ENCODE data around the gene USP7. TPM values are rescaled to one million over a fixed set of nuclear protein-coding genes. Genes with fewer than 3 reads are reported as not detected.
A peak's percentile ranks its signal among the peaks of the same experiment; 100 is the strongest.

USP7 gene
- total and polyA plus RNA-seq, 2 experiments from 2014 or later = 13.3 to 30.6 TPM

DNA sequence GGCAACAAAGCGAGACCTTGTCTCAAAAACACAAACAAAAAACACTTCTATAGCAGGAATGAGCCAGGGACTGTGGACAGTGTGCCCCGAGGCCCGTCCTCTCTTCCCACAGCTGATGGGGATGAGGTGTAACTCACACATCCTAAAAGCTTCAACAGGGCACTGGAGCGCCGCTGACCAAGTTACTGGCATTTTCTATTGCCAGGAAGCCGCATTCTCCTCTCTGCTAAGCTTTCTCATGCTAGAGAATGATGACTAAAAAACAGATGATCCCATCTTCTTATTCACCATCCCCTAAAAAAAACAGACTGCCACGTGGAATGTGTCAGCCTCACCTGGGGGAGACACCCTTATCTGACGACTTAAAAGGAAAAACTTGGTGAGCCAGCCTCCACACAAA is 111.2 kb downstream of the USP7 start:
- Histone ChIP-seq H2AFZ (no peak overlapping the region), H3K4me3 (no peak overlapping the region), H3K79me2 (ENCODE audit: insufficient read depth) (peaks cover 8% of the 10 kb centered on the region), H3K9ac (no peak overlapping the region; the same call in 1 of the 2 replicates), H3K27ac (peak overlapping the region; percentile 63), H3F3A (ENCODE audit: insufficient read depth) (peaks cover 83% of the 10 kb centered on the region), H3K4me2 (ENCODE audit: unreplicated experiment) (no peak overlapping the region), H3K9me2 (ENCODE audit: insufficient read depth) (no peaks in the 10 kb centered on the region), H3K4me1 (ENCODE audit: insufficient read depth) (peaks cover 26% of the 10 kb centered on the region), H3K27me3 (replicated peaks; ENCODE audit: insufficient read depth) (no peaks in the 10 kb centered on the region), H3K9me3 (ENCODE audit: low read depth) (no peaks in the 10 kb centered on the region), H3K36me3 (ENCODE audit: low read depth) (peaks cover 17% of the 10 kb centered on the region; the same call in 1 of the 2 replicates), H4K20me1 (ENCODE audit: insufficient read depth) (no peaks in the 10 kb centered on the region)
- in situ Hi-C loops (cut with MboI) = no loop called here
- no peak for TF ChIP-seq EZH2 (IDR thresholded peaks at IDR 0.05; ENCODE audit: insufficient read depth, poor library complexity, severe bottlenecking)
- no peak for TF ChIP-seq EZH2phosphoT487 (IDR thresholded peaks at IDR 0.05; ENCODE audit: insufficient read depth, low read depth)
- WGBS, 2 experiments (ENCODE audit: low coverage in 1 of 2, low lambda C conversion rate in 2 of 2, missing lambda C conversion rate in 2 of 2) = 59 to 60% methylated on average over 8 of the region's 8 CpGs
- DNase-seq = peak; percentile 58

DNA sequence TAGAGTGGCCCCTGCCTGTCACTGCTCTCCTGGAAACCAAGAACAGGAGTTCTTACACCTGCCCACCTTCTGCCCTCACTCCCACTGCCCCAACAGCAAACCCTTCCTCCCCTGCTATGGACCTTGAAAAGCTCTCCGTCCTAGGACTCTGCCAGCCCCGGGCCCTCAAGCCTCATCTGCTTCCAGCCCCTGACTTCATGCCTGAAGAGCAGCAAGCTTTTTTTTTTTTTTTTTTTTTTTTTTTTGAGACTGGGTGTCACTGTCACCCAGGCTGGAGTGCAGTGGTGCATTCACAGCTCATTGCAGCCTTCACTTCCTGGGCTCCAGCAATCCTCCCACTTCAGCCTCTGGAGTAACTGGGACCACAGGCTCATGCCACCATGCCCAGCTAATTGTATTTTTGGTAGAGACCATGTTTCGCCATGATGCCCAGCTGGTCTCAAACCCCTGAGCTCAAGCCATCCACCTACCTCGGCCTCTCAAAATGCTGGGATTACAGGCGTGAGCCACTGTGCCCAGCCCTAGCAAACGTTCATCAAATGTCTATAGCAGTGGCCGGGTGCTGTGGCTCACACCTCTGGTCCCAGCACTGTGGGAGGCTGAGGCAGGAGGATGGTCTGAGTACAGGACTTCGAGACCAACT is 111.8 kb downstream of the USP7 start:
- Histone ChIP-seq H3K9ac (no peak overlapping the region; the same call in 1 of the 2 replicates), H3K9me3 (ENCODE audit: low read depth) (no peaks in the 10 kb centered on the region), H2AFZ (no peak overlapping the region), H3K4me1 (ENCODE audit: insufficient read depth) (peaks cover 26% of the 10 kb centered on the region), H3K27me3 (replicated peaks; ENCODE audit: insufficient read depth) (no peaks in the 10 kb centered on the region), H3K4me2 (ENCODE audit: unreplicated experiment) (no peak overlapping the region), H3K4me3 (no peak overlapping the region), H3K9me2 (ENCODE audit: insufficient read depth) (no peaks in the 10 kb centered on the region), H3K27ac (peak overlapping the region; percentile 84), H3K79me2 (ENCODE audit: insufficient read depth) (peaks cover 15% of the 10 kb centered on the region), H4K20me1 (ENCODE audit: insufficient read depth) (no peaks in the 10 kb centered on the region; the same call in 1 of the 2 replicates), H3F3A (ENCODE audit: insufficient read depth) (peaks cover 89% of the 10 kb centered on the region), H3K36me3 (ENCODE audit: low read depth) (peaks cover 17% of the 10 kb centered on the region; the same call in 1 of the 2 replicates)
- TF ChIP-seq EZH2 (IDR thresholded peaks at IDR 0.05; ENCODE audit: insufficient read depth, poor library complexity, severe bottlenecking) (no peak), EZH2phosphoT487 (IDR thresholded peaks at IDR 0.05; ENCODE audit: insufficient read depth, low read depth) (no peak)
- 89 to 91% methylated on average over 8 of the region's 8 CpGs for WGBS, 2 experiments (ENCODE audit: low coverage in 1 of 2, low lambda C conversion rate in 2 of 2, missing lambda C conversion rate in 2 of 2)
- no peak for DNase-seq
- in situ Hi-C loops (cut with MboI) = no loop called here

- peak; percentile 92 for DNase-seq
- Histone ChIP-seq H3K27me3 (replicated peaks; ENCODE audit: insufficient read depth) (no peaks in the 10 kb centered on the region), H3F3A (ENCODE audit: insufficient read depth) (peaks cover 87% of the 10 kb centered on the region), H3K27ac (peak overlapping the region; percentile 84), H2AFZ (no peak overlapping the region), H3K4me3 (0 out of 2 replicates have a peak overlapping the region, but pooled peaks have one; percentile 5), H4K20me1 (ENCODE audit: insufficient read depth) (no peaks in the 10 kb centered on the region; the same call in 1 of the 2 replicates), H3K79me2 (ENCODE audit: insufficient read depth) (peaks cover 30% of the 10 kb centered on the region), H3K9ac (peak overlapping the region; percentile 59), H3K36me3 (ENCODE audit: low read depth) (peaks cover 11% of the 10 kb centered on the region; the same call in 1 of the 2 replicates), H3K9me2 (ENCODE audit: insufficient read depth) (no peaks in the 10 kb centered on the region), H3K4me1 (ENCODE audit: insufficient read depth) (peaks cover 26% of the 10 kb centered on the region), H3K4me2 (ENCODE audit: unreplicated experiment) (peak overlapping the region; percentile 50), H3K9me3 (ENCODE audit: low read depth) (no peaks in the 10 kb centered on the region)
- no peak for TF ChIP-seq EZH2phosphoT487 (IDR thresholded peaks at IDR 0.05; ENCODE audit: insufficient read depth, low read depth)
- no peak for TF ChIP-seq EZH2 (IDR thresholded peaks at IDR 0.05; ENCODE audit: insufficient read depth, poor library complexity, severe bottlenecking)
- in situ Hi-C loops (cut with MboI) = no loop called here
- whole genome bisulfite sequencing, 2 experiments (ENCODE audit: low coverage in 1 of 2, low lambda C conversion rate in 2 of 2, missing lambda C conversion rate in 2 of 2) = 42 to 46% methylated on average over 11 of the region's 11 CpGs
Observed at GRCh38 chr16:8850279-8850885, 113.3 kb downstream of the USP7 start.

DNA sequence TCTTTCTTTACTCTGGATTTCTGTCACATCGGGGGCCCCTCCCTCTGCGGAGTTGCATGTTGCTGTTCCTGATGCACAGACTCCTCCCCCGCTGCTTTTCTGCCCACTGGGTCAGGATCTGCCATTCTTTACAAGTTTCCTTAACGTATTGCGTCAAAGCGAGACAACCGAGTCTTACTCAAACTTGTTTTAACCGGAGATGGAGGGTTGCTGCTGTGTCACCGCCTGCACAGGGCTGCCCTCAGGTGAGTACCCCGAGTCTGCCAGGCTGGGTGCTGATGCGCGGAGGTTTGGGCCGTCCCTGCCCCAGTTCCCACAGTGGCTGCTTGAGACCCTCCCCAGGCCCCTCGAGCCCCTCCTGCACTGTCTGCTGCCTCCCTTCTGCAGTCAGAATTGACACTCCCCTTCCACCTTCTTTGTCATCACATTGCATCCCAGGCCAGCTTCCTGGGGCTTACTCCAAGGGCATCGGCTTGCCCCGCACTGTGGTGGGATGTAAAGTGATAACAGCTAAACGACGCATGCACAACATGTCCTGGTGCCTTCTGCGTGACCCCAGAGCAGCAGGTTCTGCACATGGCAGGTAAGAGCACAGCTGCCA is 114.2 kb downstream of the USP7 start:
- H4K20me1 ChIP-seq (ENCODE audit: insufficient read depth) = no peaks in the 10 kb centered on the region; the same call in 1 of the 2 replicates
- H3K9ac ChIP-seq = peak overlapping the region; percentile 59
- in situ Hi-C loops (cut with MboI) = no loop called here
- H3K4me2 ChIP-seq (ENCODE audit: unreplicated experiment) = peak overlapping the region; percentile 50
- no peaks in the 10 kb centered on the region for H3K9me3 ChIP-seq (ENCODE audit: low read depth)
- H3K4me1 ChIP-seq (ENCODE audit: insufficient read depth) = peaks cover 26% of the 10 kb centered on the region
- no peak overlapping the region for H2AFZ ChIP-seq
- peak overlapping the region; percentile 84 for H3K27ac ChIP-seq
- DNase-seq = peak; percentile 61
- peaks cover 11% of the 10 kb centered on the region; the same call in 1 of the 2 replicates for H3K36me3 ChIP-seq (ENCODE audit: low read depth)
- peaks cover 38% of the 10 kb centered on the region for H3K79me2 ChIP-seq (ENCODE audit: insufficient read depth)
- H3K9me2 ChIP-seq (ENCODE audit: insufficient read depth) = no peaks in the 10 kb centered on the region
- TF ChIP-seq EZH2 (IDR thresholded peaks at IDR 0.05; ENCODE audit: insufficient read depth, poor library complexity, severe bottlenecking) (no peak), EZH2phosphoT487 (IDR thresholded peaks at IDR 0.05; ENCODE audit: insufficient read depth, low read depth) (no peak)
- peaks cover 78% of the 10 kb centered on the region for H3F3A ChIP-seq (ENCODE audit: insufficient read depth)
- H3K27me3 ChIP-seq (replicated peaks; ENCODE audit: insufficient read depth) = no peaks in the 10 kb centered on the region
- no peak overlapping the region for H3K4me3 ChIP-seq
- WGBS, 2 experiments (ENCODE audit: low coverage in 1 of 2, low lambda C conversion rate in 2 of 2, missing lambda C conversion rate in 2 of 2) = 67 to 68% methylated on average over 19 of the region's 19 CpGs

All from GM23248 (cell line).